Stimulated activated CD4-positive, alpha-beta T cell treated with anti-CD3 and anti-CD28 coated beads, Interleukin-4, amount 100 ng/mL, for 4 hours (primary cell): ENCODE measurements around the gene IREB2.
A peak's percentile ranks its signal among the peaks of the same experiment; 100 is the strongest.
"Not testable (repeated sequence)": the region's sequence is repeated elsewhere in the genome, so short reads cannot be mapped to it uniquely, and the experiment has no call there.

ENCODE experiments used
- DNase-seq, 2 experiments: peaks; one replicate each; pipeline ENCODE4 v3.0.0-alpha.2; 2020

IREB2 gene

DNA sequence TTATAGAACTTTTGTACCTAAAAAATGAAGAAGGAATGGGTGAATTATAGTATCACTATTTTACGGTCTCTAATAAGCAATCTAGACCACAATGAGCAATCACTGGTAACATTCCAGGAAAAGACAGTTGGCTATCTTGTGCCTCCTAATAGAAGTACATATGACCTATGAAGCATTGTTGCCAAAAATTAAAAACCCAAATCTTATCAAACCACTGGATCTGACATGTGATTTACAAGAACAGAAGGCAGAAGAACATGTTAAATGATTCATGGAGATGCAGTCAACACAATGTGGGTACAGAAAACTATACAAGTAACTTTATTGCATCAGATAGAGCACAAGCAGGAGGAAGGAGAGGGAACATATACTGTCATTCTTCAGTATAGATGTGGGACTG lies 54.9 kb downstream of the IREB2 start:
- no peak for DNase-seq

GRCh38 chr15:78501857-78502256 lies 63.8 kb downstream of the IREB2 start:
- no peak for DNase-seq

DNA sequence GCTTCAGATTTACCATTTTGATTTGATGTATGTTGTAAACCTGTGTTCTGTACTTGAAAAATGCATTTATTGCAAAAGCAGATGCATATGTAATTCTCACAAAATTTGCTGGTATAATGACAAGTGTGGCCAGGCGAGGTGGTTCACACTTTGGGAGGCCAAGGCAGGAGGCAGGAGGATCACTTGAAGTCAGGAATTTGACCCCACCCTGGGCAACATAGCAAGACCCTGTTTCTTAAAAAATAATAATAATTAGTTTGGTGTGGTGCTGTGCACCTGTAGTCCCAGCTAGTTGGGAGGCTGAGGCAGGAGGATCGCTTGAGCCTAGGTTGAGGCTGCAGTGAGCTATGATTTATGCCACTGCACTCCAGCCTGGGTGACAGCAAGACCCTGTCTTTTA lies 64.6 kb downstream of the IREB2 start:
- DNase-seq = no peak

DNA sequence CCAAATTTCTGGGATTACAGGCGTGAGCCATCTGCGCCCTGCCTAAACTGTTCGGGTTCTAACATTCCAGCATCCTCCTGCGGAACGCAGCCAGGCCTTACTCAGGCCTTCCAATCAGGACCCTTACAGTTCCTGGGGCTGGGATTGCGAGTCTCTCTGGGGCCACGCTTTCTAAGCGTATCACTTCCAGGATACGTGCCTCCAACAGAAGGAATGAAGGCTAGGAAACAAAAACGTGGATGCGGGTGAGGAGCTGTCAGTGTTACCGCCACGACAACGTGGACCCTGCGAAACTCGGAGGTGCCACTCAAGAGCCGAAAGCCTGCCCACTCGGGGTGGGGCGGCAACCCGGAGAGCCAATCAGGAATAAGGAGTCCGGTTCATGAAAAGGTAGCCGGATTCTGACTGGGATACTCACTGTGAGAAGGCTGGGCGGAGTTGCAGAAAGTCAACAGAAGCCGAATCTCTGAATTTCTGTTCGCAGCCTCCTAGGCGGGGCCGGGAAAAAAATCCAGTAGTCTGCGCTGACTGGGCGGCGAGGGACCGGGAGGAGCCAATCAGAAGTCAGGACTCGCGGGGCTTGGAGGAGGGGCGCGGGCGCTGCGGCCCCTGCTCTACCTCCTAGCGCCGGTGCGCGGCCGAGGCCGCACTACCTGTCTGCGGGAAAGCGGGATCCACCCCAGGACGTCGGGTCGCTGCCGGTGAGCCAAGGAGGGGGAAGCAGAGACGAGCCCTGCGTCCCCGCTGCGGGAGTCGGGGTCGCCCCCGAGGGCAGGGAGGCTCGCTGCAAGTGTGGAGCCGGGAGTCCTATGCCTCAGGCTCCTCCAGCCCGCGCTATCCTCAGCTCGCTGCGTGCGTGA lies 69.2 kb downstream of the IREB2 start, which contains the start of gene HYKK:
Gene HYKK, plus strand, starts transcription at position 607 of the 860 bp plus-strand sequence. CDS start 5,512 bp downstream, outside the sequence.
- DNase-seq = peak; percentile 66 to 69

DNA sequence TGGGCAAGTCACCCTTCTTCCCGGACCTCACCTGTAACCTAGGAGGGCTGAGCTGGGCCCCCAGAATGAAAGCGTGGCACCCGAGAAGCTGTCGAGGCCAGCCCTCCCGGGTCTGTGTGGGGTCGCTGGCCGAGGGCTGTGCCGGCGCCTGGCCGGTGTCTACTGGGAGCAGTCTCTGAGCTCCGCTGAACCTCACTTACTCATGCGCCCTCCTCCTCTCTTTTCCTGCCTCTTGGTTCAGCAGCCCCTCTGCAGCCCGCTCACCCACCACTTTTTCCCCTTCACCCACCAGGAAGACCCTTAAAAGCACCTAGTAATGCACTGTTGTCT lies 69.8 kb downstream of the IREB2 start:
- no peak for DNase-seq

- DNase-seq = no peak
These were observed 70.3 kb downstream of the IREB2 start for GRCh38 chr15:78508272-78508671.

DNA sequence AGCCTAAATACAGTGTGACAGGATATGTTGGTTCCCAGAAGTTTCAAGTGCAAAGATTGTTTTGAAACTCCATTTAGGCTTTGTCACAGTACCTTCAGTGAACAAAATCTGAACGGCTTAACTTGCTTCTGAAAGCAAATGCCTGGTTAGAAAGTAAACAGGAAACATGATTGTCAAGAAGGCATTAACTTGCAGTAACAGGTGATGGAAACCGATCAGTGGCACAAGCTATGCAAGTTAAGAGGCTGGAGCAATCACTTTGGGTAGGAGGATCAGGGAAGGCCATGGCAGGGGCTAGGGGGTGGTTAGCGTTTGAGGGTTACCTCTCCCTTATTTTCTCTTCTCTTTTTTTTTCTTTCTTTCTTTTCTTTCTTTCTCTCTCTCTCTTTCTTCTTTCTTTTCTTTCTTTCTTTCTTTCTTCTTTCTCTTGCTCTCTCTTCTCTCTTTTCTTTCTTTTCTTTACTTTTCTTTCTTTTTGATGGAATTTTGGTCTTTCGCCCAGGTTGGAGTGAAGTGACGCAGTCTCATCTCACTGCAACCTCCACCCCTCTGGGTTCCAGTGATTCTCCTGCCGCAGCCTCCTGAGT lies 71.8 kb downstream of the IREB2 start:
- DNase-seq = no peak

DNA sequence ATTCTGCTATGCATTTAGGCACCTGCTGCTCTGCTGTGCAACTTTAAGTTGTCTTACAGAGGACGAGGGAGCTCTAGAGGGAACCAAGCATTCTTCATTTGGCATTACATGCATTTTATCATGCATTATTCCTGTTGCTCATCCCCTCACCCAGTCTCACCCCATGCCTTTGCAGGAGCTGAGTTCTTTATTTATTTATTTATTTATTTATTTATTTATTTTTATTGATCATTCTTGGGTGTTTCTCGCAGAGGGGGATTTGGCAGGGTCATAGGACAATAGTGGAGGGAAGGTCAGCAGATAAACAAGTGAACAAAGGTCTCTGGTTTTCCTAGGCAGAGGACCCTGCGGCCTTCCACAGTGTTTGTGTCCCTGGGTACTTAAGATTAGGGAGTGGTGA lies 82.0 kb downstream of the IREB2 start:
- not testable (repeated sequence) for DNase-seq

GRCh38 chr15:78524230-78524629 lies 86.2 kb downstream of the IREB2 start:
- DNase-seq = no peak

- DNase-seq = no peak
These were observed 89.3 kb downstream of the IREB2 start for GRCh38 chr15:78527325-78527724.

DNA sequence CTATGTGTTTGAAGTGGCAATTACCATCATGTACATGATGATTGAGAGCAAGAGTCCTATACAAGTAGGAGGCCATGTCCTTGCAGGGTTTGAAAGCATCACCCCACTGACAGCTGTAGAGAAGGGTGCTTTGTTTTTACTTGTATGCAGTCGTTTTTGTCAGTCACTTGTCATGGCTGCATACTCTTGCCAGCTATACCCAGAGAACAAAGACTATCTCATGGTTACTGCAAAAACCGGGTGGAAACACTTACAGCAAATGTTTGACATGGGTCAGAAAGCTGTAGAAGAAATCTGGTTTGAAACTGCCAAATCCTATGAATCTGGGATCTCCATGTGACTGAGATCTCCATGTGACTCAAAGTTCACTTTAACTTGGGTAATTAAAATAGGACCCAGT lies 95.3 kb downstream of the IREB2 start:
- DNase-seq = no peak

- DNase-seq = no peak
These were observed 98.1 kb downstream of the IREB2 start for GRCh38 chr15:78536134-78536533.

DNA sequence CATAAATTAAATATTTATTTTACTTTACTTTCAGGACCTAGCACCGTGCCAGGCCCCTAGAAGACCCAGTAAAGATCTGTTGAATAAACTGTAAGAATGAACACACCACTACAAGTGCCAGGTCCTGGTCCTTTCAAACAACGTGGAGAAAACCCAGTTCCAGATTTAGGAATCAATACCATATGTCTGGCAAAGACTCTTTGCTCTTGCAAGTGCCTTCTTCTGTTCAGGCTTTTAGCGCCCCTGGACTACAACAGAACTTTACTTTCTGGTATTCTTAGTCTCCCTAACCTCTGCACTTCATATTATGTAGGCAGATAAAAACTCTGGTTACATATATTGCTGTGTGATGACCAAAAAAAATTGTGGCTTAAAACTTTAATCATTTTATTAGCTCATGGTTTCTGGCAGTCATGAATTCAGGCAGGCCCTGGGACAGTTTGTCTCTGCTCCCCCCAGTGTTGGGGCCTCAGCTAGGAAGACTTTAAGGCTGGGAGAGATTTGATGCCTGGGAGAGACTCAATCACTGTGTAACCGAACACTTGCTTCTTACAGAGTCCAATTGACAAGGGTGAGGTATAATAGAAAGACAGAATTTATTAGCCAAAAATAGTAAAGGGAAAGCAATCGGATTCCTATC lies 99.4 kb downstream of the IREB2 start:
- DNase-seq = no peak

DNA sequence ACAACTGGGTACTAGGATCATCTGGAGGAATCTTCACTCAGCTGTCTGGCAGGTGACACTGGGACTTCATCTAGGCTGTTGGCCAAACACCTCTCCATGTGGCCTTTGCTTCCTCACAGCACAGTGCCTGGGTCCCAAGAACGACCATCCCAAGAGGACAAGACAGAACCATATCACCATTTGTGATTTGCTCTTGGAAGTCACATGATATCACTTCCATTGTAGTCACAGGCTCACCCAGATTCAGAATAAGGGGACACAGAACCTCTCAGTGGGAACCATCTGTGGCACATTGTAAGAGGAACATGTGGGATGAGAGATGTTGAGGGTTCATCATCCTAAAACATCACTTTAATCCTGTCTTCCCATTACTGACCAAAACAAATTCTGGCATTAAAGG lies 100.3 kb downstream of the IREB2 start:
- no peak for DNase-seq

- DNase-seq = not testable (repeated sequence)
These were observed 101.6 kb downstream of the IREB2 start for GRCh38 chr15:78539464-78540140.

- DNase-seq = peak; percentile 93 to 96
These were observed 102.3 kb downstream of the IREB2 start, which contains the start of gene PSMA4 for GRCh38 chr15:78540141-78540870. PSMA4 (plus strand) TSS chr15:78540444; CDS start chr15:78541928, 1,484 bp downstream.

GRCh38 chr15:78540871-78541743 lies 103.1 kb downstream of the IREB2 start:
- no peak for DNase-seq

DNA sequence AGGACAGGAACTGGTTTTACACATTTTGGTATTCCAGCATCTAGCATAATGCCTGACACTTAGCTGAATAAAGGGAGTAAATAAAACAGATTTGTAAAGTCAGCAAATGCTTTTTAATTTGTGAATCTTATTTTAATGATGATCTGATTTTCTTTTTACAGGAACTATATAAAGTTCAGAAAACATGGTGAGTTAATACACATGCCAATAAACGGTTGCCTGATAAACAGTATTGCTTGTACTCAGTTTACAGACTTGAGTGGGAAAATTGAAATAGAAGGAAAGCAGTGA lies 103.7 kb downstream of the IREB2 start:
- DNase-seq = no peak

DNA sequence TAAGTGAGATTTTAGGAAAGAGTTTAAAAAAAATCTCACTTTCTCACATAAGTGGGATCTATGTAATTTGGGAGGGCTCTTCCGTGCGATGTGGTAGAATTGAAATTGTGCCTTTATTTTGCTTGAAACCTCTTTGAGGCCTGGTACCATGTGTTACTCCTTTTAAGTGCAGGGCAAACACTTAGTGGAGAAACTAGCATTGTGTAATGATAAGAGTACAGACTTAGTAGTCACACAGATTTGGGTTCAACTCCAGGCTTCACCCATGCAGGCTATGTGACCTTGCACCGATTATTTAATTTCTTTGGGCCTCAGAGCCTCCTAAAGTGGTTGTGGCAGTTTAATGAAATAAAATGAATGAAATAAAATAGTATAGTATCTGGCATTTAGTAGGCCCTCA lies 104.6 kb downstream of the IREB2 start:
- DNase-seq = no peak

DNA sequence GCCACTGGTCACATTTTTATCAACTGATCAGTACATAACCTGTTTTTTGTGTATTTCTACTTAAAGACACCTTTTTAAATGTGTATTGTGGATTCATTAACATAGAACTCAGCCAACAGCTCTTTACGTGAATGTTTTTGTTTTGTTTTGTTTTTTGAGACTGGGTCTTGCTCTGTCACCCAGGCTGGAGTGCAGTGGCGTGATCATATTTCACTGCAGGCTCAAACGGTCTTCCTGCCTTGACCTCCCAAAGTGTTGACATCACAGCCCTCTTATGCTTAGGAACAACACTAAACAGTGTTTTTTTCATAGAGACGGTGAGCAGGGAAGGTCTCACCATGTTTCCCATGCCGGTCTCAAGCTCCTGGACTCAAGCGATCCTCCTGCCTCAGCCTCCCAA lies 112.2 kb downstream of the IREB2 start:
- DNase-seq = no peak

GRCh38 chr15:78550815-78551214 lies 112.8 kb downstream of the IREB2 start:
- DNase-seq = no peak
